GM12892 (cell line): Measurements from ENCODE around the gene ARHGAP12.

ENCODE experiments used
- POLR2A ChIP-seq: IDR thresholded peaks from 2 replicates; pipeline ENCODE4 v1.6.1; 2011; ENCODE audit warnings: low read depth, low read length, control low read depth
- TAF1 ChIP-seq: IDR thresholded peaks from 2 replicates; pipeline ENCODE4 v1.6.1; 2011; ENCODE audit warnings: low read depth, mild to moderate bottlenecking, control low read depth, low read length, borderline replicate concordance

DNA sequence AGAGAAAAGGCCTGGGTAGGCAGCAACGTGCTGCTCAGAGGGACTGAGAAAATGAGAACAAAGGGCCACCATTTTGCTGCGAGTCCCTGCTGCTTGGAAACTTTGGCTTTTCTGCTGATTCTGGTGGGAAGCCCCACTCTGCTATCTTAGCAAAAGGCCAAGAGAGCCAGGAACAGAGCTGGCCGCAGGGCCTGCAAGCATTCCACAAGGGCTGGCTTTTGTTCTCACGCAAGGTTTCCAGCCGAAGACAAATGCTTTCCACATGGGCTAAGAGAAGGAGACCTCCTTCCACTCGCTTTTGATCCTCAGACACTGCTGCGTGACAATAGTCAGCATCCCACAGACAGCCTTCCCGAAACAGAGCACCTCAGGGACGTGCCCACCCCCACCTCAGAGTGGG, 163.1 kb downstream of the ARHGAP12 start:
- no peak for TF ChIP-seq POLR2A
- no peak for TF ChIP-seq TAF1
